HG03066 (cell line): ENCODE measurements around the gene PPP1CC.
"Not testable (repeated sequence)": the region's sequence is repeated elsewhere in the genome, so short reads cannot be mapped to it uniquely, and the experiment has no call there.

Experiments
- ATAC-seq: cut with Tn5 transposase; IDR thresholded peaks from one replicate; pipeline ENCODE4 v1.9.1; 2021; ENCODE audit warnings: low read depth; ENCODE audit not compliant: unreplicated experiment

The PPP1CC gene

GRCh38 chr12:110742718-110743570 lies at the start of gene PPP1CC:
Gene PPP1CC (minus strand): TSS chr12:110742891. CDS start chr12:110742707, 184 bp downstream.
- peak; percentile 54 for ATAC-seq

DNA sequence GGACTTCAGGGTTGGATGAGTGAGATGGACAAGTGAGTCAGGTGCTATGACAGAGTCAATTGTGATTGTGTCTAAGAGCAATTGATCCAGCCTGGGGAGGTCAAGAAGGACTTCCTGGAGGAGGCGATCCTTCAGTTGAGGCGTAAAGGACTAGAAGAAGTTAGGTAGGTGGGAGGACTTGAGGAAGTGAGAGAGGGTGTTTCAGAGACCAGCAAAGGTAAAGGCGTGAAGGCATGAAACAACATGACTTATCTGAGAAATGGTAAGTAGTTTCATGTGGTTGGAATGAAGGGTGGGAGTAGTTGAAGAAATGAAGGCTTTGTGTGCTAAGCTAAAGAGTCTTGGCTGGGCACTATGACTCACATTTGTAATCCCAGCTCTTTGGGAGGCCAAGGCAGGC lies 48.9 kb upstream of the PPP1CC start:
- ATAC-seq, result no peak

- ATAC-seq, result no peak
These were observed 47.6 kb upstream of the PPP1CC start for GRCh38 chr12:110790301-110790700.

DNA sequence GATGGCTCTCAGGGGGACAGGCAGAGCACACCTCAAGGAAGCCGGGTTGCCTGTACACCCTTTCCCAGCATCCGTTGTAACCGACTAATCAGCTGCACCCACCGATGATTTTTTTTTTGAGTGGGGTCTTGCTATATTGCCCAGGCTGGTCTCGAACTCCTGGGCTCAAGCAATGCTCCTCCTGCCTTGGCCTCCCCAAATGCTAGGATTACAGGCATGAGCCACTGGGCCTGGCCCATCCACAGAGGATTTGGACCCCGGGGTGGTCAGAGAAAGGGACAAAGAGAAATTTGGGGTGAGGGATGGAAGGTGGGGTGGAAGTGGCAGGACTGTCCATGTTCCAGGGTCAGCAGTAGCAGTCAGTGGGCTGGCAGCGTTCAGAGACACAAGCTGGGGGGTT lies 43.3 kb upstream of the PPP1CC start:
- no peak for ATAC-seq

- ATAC-seq, result no peak
These were observed 42.5 kb upstream of the PPP1CC start for GRCh38 chr12:110785240-110785639.

DNA sequence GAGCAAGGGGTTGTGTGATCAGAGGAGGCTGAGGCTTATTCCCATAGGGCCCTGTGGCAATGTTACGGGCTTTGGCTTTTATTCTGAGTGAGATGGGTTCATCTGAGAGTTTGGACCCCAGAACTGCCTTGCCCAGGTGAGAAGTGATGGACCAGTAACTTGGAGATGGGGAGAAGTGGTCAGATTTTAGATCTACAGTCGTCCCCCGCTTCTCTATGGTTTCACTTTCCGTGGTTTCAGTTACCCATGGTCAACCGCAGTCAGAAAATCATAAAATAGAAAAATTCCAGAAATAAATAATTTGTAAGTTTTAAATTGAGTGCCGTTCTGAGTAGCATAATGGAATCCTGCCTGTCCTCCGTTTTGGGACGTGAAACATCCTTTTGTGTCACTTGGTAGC lies 40.2 kb upstream of the PPP1CC start:
- ATAC-seq, result no peak

GRCh38 chr12:110782094-110782493 lies 39.4 kb upstream of the PPP1CC start:
- ATAC-seq, result no peak

DNA sequence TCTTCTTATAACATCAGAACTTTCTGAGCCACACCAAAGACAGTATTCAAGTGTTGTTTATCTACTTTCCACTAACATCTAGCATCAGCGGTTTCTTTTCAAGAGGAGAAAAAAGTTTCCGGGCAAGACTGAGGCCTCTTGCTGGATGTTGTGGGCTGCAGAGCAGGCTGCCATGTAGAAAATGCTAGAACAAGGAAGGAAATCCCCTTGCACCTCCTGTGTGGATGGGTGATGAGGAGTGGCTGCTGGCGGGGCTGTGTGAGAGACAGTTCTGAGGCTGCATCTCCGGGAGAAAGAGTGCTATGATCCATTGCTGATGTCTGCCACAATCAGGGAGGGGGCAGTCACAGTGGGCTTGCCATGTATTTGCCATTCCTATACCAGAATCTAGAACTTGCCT lies 37.8 kb upstream of the PPP1CC start:
- no peak for ATAC-seq

DNA sequence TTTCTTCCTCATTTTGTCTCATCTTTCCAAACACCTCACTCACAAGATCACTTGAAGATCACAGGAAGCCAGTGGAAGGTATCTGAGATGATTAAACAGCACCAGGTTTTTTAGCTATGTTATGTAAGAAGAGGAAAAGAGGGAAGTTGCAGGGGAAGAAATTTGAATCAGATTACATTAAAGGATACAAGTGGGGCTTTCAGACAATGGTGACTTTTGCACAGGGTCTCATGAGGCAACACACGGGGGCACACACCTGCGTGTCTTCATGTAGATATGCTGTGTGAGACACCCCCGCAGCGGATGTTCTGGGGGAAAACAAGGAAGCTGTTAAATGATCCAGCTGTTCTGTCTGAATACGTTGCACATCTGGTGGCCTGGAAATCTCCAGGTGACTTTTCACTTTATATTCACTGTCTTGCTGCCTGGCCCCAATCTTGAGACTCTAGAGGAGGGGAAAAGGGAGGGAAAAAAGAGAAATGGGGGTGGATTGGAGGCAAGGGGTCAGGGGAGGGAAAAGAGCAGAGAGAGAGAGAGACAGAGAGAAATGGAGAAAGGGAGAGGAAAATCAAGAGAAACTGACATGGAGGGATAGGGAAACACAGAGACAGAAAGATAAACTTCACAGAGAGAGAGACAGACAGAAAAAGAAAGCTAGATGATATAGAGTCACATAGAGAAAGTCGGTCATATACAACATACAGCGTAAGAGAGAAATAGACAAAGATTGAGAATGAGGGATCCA lies 36.3 kb upstream of the PPP1CC start:
- no peak for ATAC-seq

DNA sequence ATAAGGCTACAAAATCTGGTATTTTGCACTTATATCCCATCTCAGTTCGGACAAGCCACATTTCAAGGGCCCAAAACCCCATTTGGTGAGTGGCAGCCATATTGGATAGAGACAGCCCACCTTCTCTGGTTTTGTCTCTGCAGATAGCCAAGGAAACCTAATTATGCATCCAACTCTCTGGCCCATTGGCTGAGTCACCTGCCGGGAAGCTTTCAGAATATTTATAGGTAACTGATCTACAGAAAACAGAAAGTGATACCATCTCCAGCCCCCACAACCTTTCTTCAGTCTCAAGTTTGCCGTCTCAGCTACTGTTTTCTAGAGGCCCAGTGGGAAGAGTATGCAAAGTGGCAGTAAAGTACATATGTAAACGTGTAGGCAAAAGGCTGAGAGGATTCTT lies 33.7 kb upstream of the PPP1CC start:
- peak; percentile 94 for ATAC-seq

DNA sequence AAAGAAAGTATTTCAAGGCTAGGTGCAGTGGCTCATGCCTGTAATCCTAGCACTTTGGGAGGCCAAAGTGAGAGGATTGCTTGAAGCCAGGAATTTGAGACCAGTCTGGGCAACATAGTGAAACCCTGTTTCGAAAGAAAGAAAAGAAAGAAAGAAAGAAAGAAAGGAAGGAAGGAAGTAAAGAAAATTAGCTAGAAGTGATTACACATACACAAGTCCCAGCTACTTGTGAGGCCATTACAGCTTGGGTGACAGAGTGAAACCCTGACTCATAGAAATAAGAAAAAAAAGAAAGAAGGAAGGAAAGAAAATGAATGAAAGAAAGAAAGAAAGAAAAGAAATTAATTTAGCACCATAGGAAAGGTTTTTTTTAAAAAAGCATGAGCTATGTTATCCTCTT lies 33.3 kb upstream of the PPP1CC start:
- no peak for ATAC-seq

DNA sequence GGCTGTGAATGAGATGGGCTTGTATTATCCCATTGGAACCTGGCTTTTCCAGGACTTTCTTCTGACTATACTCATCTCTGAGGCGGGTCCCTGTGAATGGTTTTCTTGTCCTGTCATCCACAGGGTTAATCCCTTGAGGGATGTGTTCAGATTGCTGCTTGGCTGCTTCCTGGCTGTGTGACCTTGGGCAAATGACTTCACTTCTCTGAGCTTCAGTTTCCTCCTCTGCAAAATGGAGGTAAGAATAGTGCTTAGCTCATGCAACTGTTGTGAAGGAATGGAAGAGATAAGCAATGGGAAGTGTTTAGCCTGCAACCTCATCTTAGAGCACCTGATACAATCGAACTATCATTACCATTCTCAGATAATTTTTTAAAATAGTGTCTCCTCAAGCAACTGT lies 32.1 kb upstream of the PPP1CC start:
- ATAC-seq, result no peak

- ATAC-seq, result no peak
These were observed 26.3 kb upstream of the PPP1CC start for GRCh38 chr12:110768960-110769359.

DNA sequence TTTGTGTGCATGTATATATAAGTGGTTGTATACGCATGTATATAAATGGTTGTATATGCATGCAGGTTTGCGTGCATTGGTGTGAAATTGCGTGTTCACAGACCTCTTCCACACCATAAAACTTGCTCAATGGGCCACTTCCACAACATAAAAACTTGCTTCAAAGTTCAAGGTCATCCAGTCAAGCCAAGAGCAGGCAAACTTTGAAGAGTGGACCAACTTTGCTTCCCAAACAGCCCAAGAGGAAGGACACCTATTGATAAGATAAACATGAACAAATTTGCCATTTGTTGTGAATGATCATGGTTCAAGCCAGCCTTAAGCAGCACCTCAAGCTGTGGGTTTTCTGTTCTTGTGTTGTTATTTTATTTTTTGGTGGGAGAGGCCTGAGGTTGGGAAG lies 25.2 kb upstream of the PPP1CC start:
- no peak for ATAC-seq

GRCh38 chr12:110766311-110767154 lies 23.8 kb upstream of the PPP1CC start:
- ATAC-seq, result no peak

DNA sequence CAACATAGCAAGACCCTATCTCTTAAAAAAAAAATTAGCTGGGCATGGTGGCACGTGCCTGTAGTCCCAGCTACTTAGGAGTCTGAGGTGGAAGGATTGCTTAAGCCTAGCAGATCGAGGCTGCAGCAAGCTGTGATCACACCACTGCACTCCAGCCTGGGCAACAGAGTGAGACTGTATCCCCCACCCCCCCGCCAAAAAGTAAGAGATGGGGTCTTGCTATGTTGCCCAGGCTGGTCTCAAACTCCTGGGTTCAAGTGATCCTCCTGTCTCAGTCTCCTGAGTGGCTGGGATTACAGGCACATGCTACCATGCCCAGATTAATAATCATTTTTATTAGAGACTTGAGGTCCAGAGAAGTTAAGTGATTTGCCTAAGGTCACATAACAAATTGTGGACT lies 22.9 kb upstream of the PPP1CC start:
- ATAC-seq, result not testable (repeated sequence)

- no peak for ATAC-seq
These were observed 22.4 kb upstream of the PPP1CC start for GRCh38 chr12:110765111-110765510.

GRCh38 chr12:110763583-110763982 lies 20.9 kb upstream of the PPP1CC start:
- ATAC-seq, result no peak

- ATAC-seq, result no peak
These were observed 20.2 kb upstream of the PPP1CC start for GRCh38 chr12:110762891-110763290.

DNA sequence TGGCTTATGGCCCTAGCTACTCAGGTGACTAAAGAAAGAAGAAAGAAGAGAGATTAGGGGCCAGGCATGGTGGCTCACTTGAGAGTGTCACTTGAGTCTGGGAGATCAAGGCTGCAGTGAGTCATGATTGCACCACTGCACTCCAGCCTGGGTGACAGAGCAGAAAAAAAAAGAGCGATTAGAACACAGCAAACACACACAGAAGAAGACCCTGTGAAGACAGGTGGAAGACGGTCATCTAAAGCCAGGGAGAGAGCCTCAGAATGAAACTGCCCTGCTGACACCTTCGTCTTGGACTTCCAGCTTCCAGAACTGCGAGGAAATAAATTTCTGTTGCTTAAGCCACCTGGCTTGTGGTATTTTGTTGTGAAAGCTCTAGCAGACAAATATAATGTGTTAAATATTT lies 17.5 kb upstream of the PPP1CC start:
- ATAC-seq, result no peak

DNA sequence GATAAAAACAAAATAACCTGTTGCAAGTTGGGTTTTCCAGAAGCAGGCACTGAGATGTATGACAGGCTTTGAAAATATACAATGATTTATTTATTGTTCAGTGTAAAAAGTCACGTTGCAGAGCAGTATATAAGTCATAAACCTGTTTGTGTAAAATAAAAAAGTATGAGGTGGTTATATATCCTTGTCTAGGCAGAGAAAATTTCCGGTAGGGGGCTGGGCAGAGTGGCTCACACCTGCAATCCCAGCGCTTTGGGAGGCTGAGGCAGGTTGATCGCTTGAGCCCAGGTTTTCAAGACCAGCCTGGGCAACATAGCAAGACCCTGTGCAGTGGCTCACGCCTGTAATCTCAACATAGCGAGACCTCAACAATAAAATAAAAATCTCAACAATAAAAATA lies 16.2 kb upstream of the PPP1CC start:
- no peak for ATAC-seq
